ENCODE data around the gene FGF7.

DNA sequence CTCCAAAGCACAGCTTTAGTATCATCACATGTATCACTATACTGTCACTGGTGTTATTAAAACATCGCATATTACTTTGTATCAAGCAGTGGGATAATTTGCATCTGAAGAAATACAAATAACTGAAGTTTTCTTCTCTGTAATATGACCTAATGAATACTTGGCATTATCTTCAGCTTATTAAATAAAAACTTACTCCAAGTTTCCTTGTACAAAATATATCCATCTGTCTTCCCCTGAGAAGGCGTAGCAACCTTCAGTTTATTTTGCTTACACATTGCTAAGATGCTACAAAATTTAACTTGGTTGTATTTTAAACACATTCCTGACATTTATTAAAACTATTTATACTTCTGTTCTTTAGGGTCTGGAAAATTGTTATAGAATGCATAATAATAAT lies 13.7 kb downstream of the FGF7 start:
- TF ChIP-seq, protein P1, sequence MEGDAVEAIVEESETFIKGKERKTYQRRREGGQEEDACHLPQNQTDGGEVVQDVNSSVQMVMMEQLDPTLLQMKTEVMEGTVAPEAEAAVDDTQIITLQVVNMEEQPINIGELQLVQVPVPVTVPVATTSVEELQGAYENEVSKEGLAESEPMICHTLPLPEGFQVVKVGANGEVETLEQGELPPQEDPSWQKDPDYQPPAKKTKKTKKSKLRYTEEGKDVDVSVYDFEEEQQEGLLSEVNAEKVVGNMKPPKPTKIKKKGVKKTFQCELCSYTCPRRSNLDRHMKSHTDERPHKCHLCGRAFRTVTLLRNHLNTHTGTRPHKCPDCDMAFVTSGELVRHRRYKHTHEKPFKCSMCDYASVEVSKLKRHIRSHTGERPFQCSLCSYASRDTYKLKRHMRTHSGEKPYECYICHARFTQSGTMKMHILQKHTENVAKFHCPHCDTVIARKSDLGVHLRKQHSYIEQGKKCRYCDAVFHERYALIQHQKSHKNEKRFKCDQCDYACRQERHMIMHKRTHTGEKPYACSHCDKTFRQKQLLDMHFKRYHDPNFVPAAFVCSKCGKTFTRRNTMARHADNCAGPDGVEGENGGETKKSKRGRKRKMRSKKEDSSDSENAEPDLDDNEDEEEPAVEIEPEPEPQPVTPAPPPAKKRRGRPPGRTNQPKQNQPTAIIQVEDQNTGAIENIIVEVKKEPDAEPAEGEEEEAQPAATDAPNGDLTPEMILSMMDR (IDR thresholded peaks at IDR 0.05; ENCODE audit: insufficient read depth, low read length) = no peak
- TF ChIP-seq, protein P2, sequence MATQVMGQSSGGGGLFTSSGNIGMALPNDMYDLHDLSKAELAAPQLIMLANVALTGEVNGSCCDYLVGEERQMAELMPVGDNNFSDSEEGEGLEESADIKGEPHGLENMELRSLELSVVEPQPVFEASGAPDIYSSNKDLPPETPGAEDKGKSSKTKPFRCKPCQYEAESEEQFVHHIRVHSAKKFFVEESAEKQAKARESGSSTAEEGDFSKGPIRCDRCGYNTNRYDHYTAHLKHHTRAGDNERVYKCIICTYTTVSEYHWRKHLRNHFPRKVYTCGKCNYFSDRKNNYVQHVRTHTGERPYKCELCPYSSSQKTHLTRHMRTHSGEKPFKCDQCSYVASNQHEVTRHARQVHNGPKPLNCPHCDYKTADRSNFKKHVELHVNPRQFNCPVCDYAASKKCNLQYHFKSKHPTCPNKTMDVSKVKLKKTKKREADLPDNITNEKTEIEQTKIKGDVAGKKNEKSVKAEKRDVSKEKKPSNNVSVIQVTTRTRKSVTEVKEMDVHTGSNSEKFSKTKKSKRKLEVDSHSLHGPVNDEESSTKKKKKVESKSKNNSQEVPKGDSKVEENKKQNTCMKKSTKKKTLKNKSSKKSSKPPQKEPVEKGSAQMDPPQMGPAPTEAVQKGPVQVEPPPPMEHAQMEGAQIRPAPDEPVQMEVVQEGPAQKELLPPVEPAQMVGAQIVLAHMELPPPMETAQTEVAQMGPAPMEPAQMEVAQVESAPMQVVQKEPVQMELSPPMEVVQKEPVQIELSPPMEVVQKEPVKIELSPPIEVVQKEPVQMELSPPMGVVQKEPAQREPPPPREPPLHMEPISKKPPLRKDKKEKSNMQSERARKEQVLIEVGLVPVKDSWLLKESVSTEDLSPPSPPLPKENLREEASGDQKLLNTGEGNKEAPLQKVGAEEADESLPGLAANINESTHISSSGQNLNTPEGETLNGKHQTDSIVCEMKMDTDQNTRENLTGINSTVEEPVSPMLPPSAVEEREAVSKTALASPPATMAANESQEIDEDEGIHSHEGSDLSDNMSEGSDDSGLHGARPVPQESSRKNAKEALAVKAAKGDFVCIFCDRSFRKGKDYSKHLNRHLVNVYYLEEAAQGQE (IDR thresholded peaks at IDR 0.05; ENCODE audit: insufficient replicate concordance, low read depth) = no peak
